HEK293 (cell line): ENCODE data around the gene ATAD1.

Experiments used
- CTCF ChIA-PET: fragments of 350-600 bp; formaldehyde crosslinking; extraction: SDS; loops from one replicate; lab custom pipeline; 2021; ENCODE audit warnings: antibody characterized with exemption; lab: Yijun Ruan, JAX
- POLR2A ChIA-PET: fragments of 300-600 bp; formaldehyde crosslinking; extraction: SDS; loops from one replicate; lab custom pipeline; 2020; ENCODE audit warnings: antibody characterized with exemption, inconsistent platforms; lab: Yijun Ruan, JAX
- H3K27ac ChIP-seq: fragments of 200-500 bp; sonication (Bioruptor generic); 2 replicates; pipeline ENCODE4 v1.5.1; 2014; ENCODE audit warnings: low read depth, low read length, control low read depth, inconsistent platforms; ENCODE audit errors: extremely low read depth
- H3K36me3 ChIP-seq, 2 experiments: fragments of 200-500 bp in 1 of 2; sonication (Bioruptor generic) in 1 of 2; 1 replicate in 1 of 2; 2 replicates in 1 of 2; pipeline ENCODE4 v1.5.1; 2014 to 2017; ENCODE audit warnings: inconsistent platforms in 2 of 2, low read length in 2 of 2; ENCODE audit not compliant: control insufficient read depth in 2 of 2, insufficient read depth in 1 of 2
- H3K4me1 ChIP-seq: fragments of 200-500 bp; sonication (Bioruptor generic); 2 replicates; pipeline ENCODE4 v1.5.1; 2014; ENCODE audit warnings: mild to moderate bottlenecking, low read length, inconsistent platforms; ENCODE audit not compliant: control insufficient read depth, insufficient read depth
- H3K4me3 ChIP-seq: 2 replicates; pipeline ENCODE4 v1.5.1; 2011; ENCODE audit warnings: low read depth, mild to moderate bottlenecking, control low read depth, low read length, moderate library complexity
- H3K9me3 ChIP-seq: fragments of 200-500 bp; sonication (Bioruptor generic); 2 replicates; pipeline ENCODE4 v1.5.1; 2014; ENCODE audit warnings: low read depth, low read length, inconsistent platforms; ENCODE audit not compliant: control insufficient read depth, insufficient read depth
- HOXA7 ChIP-seq: sonication (generic); formaldehyde crosslinking; IDR thresholded peaks from 2 replicates; pipeline ENCODE4 v1.8.1; 2022; ENCODE audit warnings: missing genetic modification reagents, borderline replicate concordance
- KLF1 ChIP-seq: fragments of 450-650 bp; formaldehyde crosslinking; IDR thresholded peaks from 2 replicates; pipeline ENCODE4 v1.5.1; 2016; ENCODE audit warnings: missing biosample characterization, missing genetic modification characterization
- MEIS1 ChIP-seq: sonication (generic); formaldehyde crosslinking; IDR thresholded peaks from 2 replicates; pipeline ENCODE4 v1.8.1; 2022; ENCODE audit warnings: missing genetic modification reagents, mild to moderate bottlenecking, borderline replicate concordance
- ZBTB1 ChIP-seq: fragments of 450-650 bp; formaldehyde crosslinking; IDR thresholded peaks from 2 replicates; pipeline ENCODE4 v1.5.1; 2016; ENCODE audit warnings: missing biosample characterization, missing genetic modification characterization
- ZBTB17 ChIP-seq: fragments of 450-650 bp; formaldehyde crosslinking; IDR thresholded peaks from 2 replicates; pipeline ENCODE4 v1.5.1; 2016; ENCODE audit warnings: missing biosample characterization, missing genetic modification characterization
- ZNF121 ChIP-seq: fragments of 450-650 bp; formaldehyde crosslinking; IDR thresholded peaks from 2 replicates; pipeline ENCODE4 v1.5.1; 2016; ENCODE audit warnings: missing biosample characterization, missing genetic modification characterization
- ZNF133 ChIP-seq: fragments of 450-650 bp; formaldehyde crosslinking; IDR thresholded peaks from 2 replicates; pipeline ENCODE4 v1.5.1; 2016; ENCODE audit warnings: missing biosample characterization, missing genetic modification characterization
- ZNF146 ChIP-seq: fragments of 450-650 bp; formaldehyde crosslinking; IDR thresholded peaks from 2 replicates; pipeline ENCODE4 v1.5.1; 2016; ENCODE audit warnings: missing biosample characterization, missing genetic modification characterization
- ZNF175 ChIP-seq: fragments of 450-650 bp; formaldehyde crosslinking; IDR thresholded peaks from 2 replicates; pipeline ENCODE4 v1.5.1; 2016; ENCODE audit warnings: missing biosample characterization, missing genetic modification characterization
- ZNF2 ChIP-seq: fragments of 450-650 bp; formaldehyde crosslinking; IDR thresholded peaks from 2 replicates; pipeline ENCODE4 v1.5.1; 2016; ENCODE audit warnings: missing biosample characterization, missing genetic modification characterization
- ZNF239 ChIP-seq: fragments of 450-650 bp; formaldehyde crosslinking; IDR thresholded peaks from 2 replicates; pipeline ENCODE4 v1.5.1; 2016; ENCODE audit warnings: missing biosample characterization, missing genetic modification characterization
- ZNF292 ChIP-seq: fragments of 450-650 bp; formaldehyde crosslinking; IDR thresholded peaks from 2 replicates; pipeline ENCODE4 v1.5.1; 2016; ENCODE audit warnings: low read depth, missing biosample characterization, missing genetic modification characterization, borderline replicate concordance
- ZNF354C ChIP-seq: fragments of 450-650 bp; formaldehyde crosslinking; IDR thresholded peaks from 2 replicates; pipeline ENCODE4 v1.5.1; 2016; ENCODE audit warnings: missing biosample characterization, missing genetic modification characterization, low read depth, borderline replicate concordance
- ZNF37A ChIP-seq: fragments of 450-650 bp; IDR thresholded peaks from 2 replicates; pipeline ENCODE4 v1.5.1; 2018; ENCODE audit warnings: missing biosample characterization, missing genetic modification characterization
- ZNF571 ChIP-seq: fragments of 450-650 bp; formaldehyde crosslinking; IDR thresholded peaks from 2 replicates; pipeline ENCODE4 v1.5.0; 2017; ENCODE audit warnings: missing biosample characterization, missing genetic modification characterization
- ZNF596 ChIP-seq: fragments of 450-650 bp; IDR thresholded peaks from 2 replicates; pipeline ENCODE4 v1.5.0; 2018; ENCODE audit warnings: missing biosample characterization, mild to moderate bottlenecking, missing genetic modification characterization, moderate library complexity
- ZNF654 ChIP-seq: fragments of 450-650 bp; formaldehyde crosslinking; IDR thresholded peaks from 2 replicates; pipeline ENCODE4 v1.5.1; 2016; ENCODE audit warnings: low read depth, missing biosample characterization, missing genetic modification characterization
- ZNF747 ChIP-seq: fragments of 450-650 bp; formaldehyde crosslinking; IDR thresholded peaks from 2 replicates; pipeline ENCODE4 v1.5.1; 2016; ENCODE audit warnings: missing biosample characterization, missing genetic modification characterization
- ZNF785 ChIP-seq: fragments of 450-650 bp; formaldehyde crosslinking; IDR thresholded peaks from 2 replicates; pipeline ENCODE4 v1.5.1; 2016; ENCODE audit warnings: missing biosample characterization, missing genetic modification characterization
- ZNF791 ChIP-seq: fragments of 450-650 bp; formaldehyde crosslinking; IDR thresholded peaks from 2 replicates; pipeline ENCODE4 v1.5.1; 2016; ENCODE audit warnings: missing biosample characterization, missing genetic modification characterization
- ZNF830 ChIP-seq: fragments of 450-650 bp; IDR thresholded peaks from 2 replicates; pipeline ENCODE4 v1.5.0; 2018; ENCODE audit warnings: missing biosample characterization, missing genetic modification characterization, low read depth, mild to moderate bottlenecking, moderate library complexity
- ZNF837 ChIP-seq: fragments of 450-650 bp; formaldehyde crosslinking; IDR thresholded peaks from 2 replicates; pipeline ENCODE4 v1.5.1; 2016; ENCODE audit warnings: missing biosample characterization, missing genetic modification characterization
- ZSCAN30 ChIP-seq: fragments of 450-650 bp; IDR thresholded peaks from 2 replicates; pipeline ENCODE4 v1.5.1; 2018; ENCODE audit warnings: missing biosample characterization, mild to moderate bottlenecking, missing genetic modification characterization, moderate library complexity
- TF ChIP-seq, protein P1 (sequence below): fragments of 450-650 bp; IDR thresholded peaks from 2 replicates; pipeline ENCODE4 v1.5.1; 2018; ENCODE audit warnings: missing biosample characterization, missing genetic modification characterization
- TF ChIP-seq, protein P2 (sequence below): fragments of 450-650 bp; formaldehyde crosslinking; IDR thresholded peaks from 2 replicates; pipeline ENCODE4 v1.5.1; 2016; ENCODE audit warnings: missing biosample characterization, missing genetic modification characterization
- TF ChIP-seq, protein P3 (sequence below): fragments of 450-650 bp; formaldehyde crosslinking; IDR thresholded peaks from 2 replicates; pipeline ENCODE4 v1.5.1; 2016; ENCODE audit warnings: missing biosample characterization, missing genetic modification characterization

ATAD1 gene

DNA sequence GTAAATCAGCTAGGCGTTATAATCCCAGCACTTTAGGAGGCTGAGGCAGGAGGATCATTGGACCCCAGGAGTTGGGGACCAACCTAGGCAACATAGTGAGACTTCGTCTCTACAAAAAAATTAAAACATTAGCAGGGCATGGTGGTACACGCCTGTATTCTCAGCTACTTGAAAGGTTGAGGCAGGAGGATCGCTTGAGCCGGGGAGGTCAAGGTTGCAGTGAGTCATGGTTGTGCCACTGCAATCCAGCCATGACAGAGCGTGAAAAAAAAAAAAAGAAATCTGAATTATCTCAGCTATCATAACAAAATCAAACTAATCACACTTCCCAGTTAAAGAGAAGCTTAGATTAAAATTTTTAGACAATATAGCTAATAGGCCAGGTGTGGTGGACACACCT is 35.3 kb downstream of the ATAD1 start:
- TF ChIP-seq HOXA7 (no peak), ZNF292 (no peak), ZNF571 (no peak), ZNF133 (tag by site-specific recombination) (no peak), KLF1 (tag by site-specific recombination) (no peak), ZNF239 (tag by site-specific recombination) (no peak), ZBTB17 (no peak), ZSCAN30 (no peak), ZNF837 (tag by site-specific recombination) (no peak), MEIS1 (CRISPR knock-in tag) (no peak), ZNF354C (tag by site-specific recombination) (no peak)
- TF ChIP-seq, protein P1, sequence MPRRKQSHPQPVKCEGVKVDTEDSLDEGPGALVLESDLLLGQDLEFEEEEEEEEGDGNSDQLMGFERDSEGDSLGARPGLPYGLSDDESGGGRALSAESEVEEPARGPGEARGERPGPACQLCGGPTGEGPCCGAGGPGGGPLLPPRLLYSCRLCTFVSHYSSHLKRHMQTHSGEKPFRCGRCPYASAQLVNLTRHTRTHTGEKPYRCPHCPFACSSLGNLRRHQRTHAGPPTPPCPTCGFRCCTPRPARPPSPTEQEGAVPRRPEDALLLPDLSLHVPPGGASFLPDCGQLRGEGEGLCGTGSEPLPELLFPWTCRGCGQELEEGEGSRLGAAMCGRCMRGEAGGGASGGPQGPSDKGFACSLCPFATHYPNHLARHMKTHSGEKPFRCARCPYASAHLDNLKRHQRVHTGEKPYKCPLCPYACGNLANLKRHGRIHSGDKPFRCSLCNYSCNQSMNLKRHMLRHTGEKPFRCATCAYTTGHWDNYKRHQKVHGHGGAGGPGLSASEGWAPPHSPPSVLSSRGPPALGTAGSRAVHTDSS (tag by site-specific recombination), result no peak
- TF ChIP-seq, protein P2, sequence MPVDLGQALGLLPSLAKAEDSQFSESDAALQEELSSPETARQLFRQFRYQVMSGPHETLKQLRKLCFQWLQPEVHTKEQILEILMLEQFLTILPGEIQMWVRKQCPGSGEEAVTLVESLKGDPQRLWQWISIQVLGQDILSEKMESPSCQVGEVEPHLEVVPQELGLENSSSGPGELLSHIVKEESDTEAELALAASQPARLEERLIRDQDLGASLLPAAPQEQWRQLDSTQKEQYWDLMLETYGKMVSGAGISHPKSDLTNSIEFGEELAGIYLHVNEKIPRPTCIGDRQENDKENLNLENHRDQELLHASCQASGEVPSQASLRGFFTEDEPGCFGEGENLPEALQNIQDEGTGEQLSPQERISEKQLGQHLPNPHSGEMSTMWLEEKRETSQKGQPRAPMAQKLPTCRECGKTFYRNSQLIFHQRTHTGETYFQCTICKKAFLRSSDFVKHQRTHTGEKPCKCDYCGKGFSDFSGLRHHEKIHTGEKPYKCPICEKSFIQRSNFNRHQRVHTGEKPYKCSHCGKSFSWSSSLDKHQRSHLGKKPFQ (tag by site-specific recombination), result no peak
- peaks cover 51 to 55% of the 10 kb centered on the region in 2 experiments for H3K36me3 ChIP-seq
- CTCF ChIA-PET, result interaction anchor here (0.7 to 1.0 kb wide), 4 partner anchors 11 to 88 kb away, joined by 3 to 4 read pairs (median 3); no protein-coding TSS in a partner anchor

DNA sequence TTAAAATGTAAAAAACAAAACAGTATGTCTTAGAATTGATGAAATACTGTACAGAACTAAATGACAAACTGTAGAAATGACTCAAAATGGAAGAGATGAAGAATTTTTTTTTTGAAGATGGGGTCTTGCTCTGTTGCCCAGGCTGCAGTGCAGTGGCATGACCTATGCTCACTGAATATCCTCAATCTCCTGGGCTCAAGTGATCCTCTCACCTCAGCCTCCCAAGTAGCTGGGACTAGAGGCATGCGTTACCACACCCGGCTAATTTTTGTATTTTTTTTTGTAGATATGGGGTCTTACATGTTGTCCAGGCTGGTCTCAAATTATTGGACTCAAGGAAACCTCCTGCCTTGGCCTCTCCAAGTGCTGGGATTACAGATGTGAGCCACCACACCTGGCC is 36.5 kb downstream of the ATAD1 start:
- no peak overlapping the region for H3K4me3 ChIP-seq
- no peak overlapping the region for H3K27ac ChIP-seq
- H3K4me1 ChIP-seq, result no peaks in the 10 kb centered on the region
- peaks cover 49 to 53% of the 10 kb centered on the region in 2 experiments for H3K36me3 ChIP-seq
- CTCF ChIA-PET, result interaction anchor here (1.0 kb wide), 1 partner anchor 12 kb away, joined by 4 read pairs; no protein-coding TSS in a partner anchor
- TF ChIP-seq ZNF747 (tag by site-specific recombination) (no peak), ZNF146 (tag by site-specific recombination) (no peak), ZNF121 (peak; percentile 99), ZNF791 (tag by site-specific recombination) (no peak), ZNF2 (tag by site-specific recombination) (no peak), ZNF175 (tag by site-specific recombination) (no peak), ZNF785 (tag by site-specific recombination) (no peak), ZNF654 (tag by site-specific recombination) (no peak)
- TF ChIP-seq, all 188 proteins: peak for 1
- POLR2A ChIA-PET, result no interaction called here
- H3K9me3 ChIP-seq, result no peaks in the 10 kb centered on the region

More for the DNA sequence above, 35.3 kb downstream of the ATAD1 start:
- H3K4me3 ChIP-seq, result no peak overlapping the region
- no peak overlapping the region for H3K27ac ChIP-seq
- no peaks in the 10 kb centered on the region for H3K9me3 ChIP-seq
- POLR2A ChIA-PET, result no interaction called here
- H3K4me1 ChIP-seq, result no peaks in the 10 kb centered on the region

DNA sequence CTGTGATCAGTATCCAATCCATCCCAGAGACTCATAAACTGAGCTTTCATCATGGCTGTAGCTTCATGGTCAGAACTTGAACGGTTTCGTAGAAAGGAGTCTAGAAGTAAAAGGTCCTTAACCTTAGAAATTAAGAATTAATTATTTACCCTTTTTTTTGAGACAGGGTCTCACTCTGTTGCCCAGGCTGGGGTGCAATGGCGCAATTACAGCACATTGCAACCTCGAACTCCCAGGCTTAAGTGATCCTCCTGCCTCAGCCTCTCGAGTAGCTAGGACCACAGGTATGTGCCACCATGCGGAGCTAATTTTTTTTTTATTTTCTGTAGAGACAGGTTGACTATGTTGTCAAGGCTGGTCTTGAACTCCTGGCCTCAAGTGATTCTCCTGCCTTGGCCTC is 41.7 kb downstream of the ATAD1 start:
- POLR2A ChIA-PET, result no interaction called here
- peaks cover 35 to 37% of the 10 kb centered on the region in 2 experiments for H3K36me3 ChIP-seq

More for the DNA sequence above, 41.7 kb downstream of the ATAD1 start:
- CTCF ChIA-PET, result interaction anchor here (1.0 kb wide), 1 partner anchor 28 kb away, joined by 5 read pairs; no protein-coding TSS in a partner anchor
- Histone ChIP-seq H3K4me3 (no peak overlapping the region), H3K27ac (no peak overlapping the region), H3K9me3 (no peaks in the 10 kb centered on the region), H3K4me1 (no peaks in the 10 kb centered on the region)
- TF ChIP-seq ZNF37A (tag by site-specific recombination) (no peak), ZNF830 (tag by site-specific recombination) (no peak), ZBTB1 (tag by site-specific recombination) (no peak), ZNF121 (peak; percentile 73; the same call in 1 of the 2 replicates), ZNF596 (tag by site-specific recombination) (no peak)
- TF ChIP-seq, protein P3, sequence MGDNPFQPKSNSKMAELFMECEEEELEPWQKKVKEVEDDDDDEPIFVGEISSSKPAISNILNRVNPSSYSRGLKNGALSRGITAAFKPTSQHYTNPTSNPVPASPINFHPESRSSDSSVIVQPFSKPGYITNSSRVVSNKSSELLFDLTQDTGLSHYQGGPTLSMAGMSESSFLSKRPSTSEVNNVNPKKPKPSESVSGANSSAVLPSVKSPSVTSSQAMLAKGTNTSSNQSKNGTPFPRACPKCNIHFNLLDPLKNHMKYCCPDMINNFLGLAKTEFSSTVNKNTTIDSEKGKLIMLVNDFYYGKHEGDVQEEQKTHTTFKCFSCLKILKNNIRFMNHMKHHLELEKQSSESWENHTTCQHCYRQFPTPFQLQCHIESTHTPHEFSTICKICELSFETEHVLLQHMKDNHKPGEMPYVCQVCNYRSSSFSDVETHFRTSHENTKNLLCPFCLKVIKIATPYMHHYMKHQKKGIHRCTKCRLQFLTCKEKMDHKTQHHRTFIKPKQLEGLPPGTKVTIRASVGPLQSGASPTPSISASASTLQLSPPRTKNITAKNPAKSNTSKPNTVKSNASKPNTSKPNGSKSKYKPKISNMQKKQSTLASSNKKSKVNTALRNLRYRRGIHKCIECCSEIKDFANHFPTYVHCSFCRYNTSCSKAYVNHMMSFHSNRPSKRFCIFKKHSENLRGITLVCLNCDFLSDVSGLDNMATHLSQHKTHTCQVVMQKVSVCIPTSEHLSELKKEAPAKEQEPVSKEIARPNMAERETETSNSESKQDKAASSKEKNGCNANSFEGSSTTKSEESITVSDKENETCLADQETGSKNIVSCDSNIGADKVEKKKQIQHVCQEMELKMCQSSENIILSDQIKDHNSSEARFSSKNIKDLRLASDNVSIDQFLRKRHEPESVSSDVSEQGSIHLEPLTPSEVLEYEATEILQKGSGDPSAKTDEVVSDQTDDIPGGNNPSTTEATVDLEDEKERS (tag by site-specific recombination), result no peak
